SK-N-SH (cell line): ENCODE measurements around the gene RPS6KL1.
A peak's percentile ranks its signal among the peaks of the same experiment; 100 is the strongest.

ENCODE experiments used
- CHD2 ChIP-seq: fragments of 150-350 bp; IDR thresholded peaks from 2 replicates; pipeline ENCODE4 v1.6.1; 2018; ENCODE audit warnings: low read length; ENCODE audit not compliant: partially characterized antibody
- CTCF ChIP-seq: fragments of 200-600 bp; sonication (generic); IDR thresholded peaks from 2 replicates; pipeline ENCODE4 v1.6.1; 2017; ENCODE audit warnings: antibody characterized with exemption, mild to moderate bottlenecking, moderate library complexity
- EP300 ChIP-seq, 2 experiments: IDR thresholded peaks; 2 replicates each; pipeline versions ENCODE4 v1.4.0 to v1.6.1; 2012; ENCODE audit warnings: borderline replicate concordance in 1 of 2, low read depth in 1 of 2, low read length in 1 of 2
- EZH2phosphoT487 ChIP-seq: fragments of 200-600 bp; sonication (generic); IDR thresholded peaks from 2 replicates; pipeline ENCODE4 v1.6.1; 2017; ENCODE audit warnings: low read depth, mixed run types, mild to moderate bottlenecking, antibody characterized with exemption, moderate library complexity, borderline replicate concordance
- RAD21 ChIP-seq: IDR thresholded peaks from 2 replicates; pipeline ENCODE4 v1.6.1; 2012; ENCODE audit warnings: mild to moderate bottlenecking, low read length
- YY1 ChIP-seq: IDR thresholded peaks from 2 replicates; pipeline ENCODE4 v1.4.0; 2012; ENCODE audit warnings: low read depth, mild to moderate bottlenecking

- TF ChIP-seq EP300 (IDR thresholded peaks at IDR 0.05; ENCODE audit: borderline replicate concordance in 1 of 2, low read depth in 1 of 2, low read length in 1 of 2) (no peak), EZH2phosphoT487 (no peak), CTCF (peak; percentile 88), YY1 (no peak), CHD2 (no peak), RAD21 (peak; percentile 92)
These were observed 23.0 kb upstream of the RPS6KL1 start for GRCh38 chr14:74945852-74946658.
